HAP-1 (cell line): ENCODE data around the gene MANBA.

Source experiments
- DNase-seq, 2 experiments: peaks; one replicate each; pipeline ENCODE4 v3.0.0-alpha.2; 2016 to 2020; ENCODE audit warnings: low spot score in 2 of 2
- H3K27me3 ChIP-seq: fragments of 250-450 bp; sonication (Bioruptor Pico); 2 replicates; pipeline ENCODE4 v1.5.1; 2020; ENCODE audit warnings: low read depth, mild to moderate bottlenecking, moderate library complexity
- H3K36me3 ChIP-seq: fragments of 250-450 bp; sonication (Bioruptor Pico); replicated peaks from 2 replicates; pipeline ENCODE4 v1.5.1; 2020; ENCODE audit warnings: mild to moderate bottlenecking
- H3K4me1 ChIP-seq: fragments of 250-450 bp; sonication (Bioruptor Pico); 2 replicates; pipeline ENCODE4 v1.5.1; 2020; ENCODE audit warnings: mild to moderate bottlenecking
- H3K4me3 ChIP-seq: fragments of 250-450 bp; sonication (Bioruptor Pico); 2 replicates; pipeline ENCODE4 v1.5.1; 2020; ENCODE audit warnings: mild to moderate bottlenecking, moderate library complexity
- H3K9me3 ChIP-seq: fragments of 250-450 bp; sonication (Bioruptor Pico); 2 replicates; pipeline ENCODE4 v1.5.1; 2020; ENCODE audit warnings: mild to moderate bottlenecking, moderate library complexity
- in situ Hi-C: fragments of 300-500 bp; cut with MboI; formaldehyde crosslinking; loops from 3 replicates; pipeline ENCODE4 v1.14.3; 2020; ENCODE audit warnings: low sequenced_read_pairs, inconsistent platforms, mixed read lengths

MANBA gene

GRCh38 chr4:102693861-102694260, 66.9 kb downstream of the MANBA start:
- no peaks in the 10 kb centered on the region for H3K9me3 ChIP-seq
- in situ Hi-C loops: no loop called here
- no peak overlapping the region for H3K4me3 ChIP-seq
- no peaks in the 10 kb centered on the region for H3K27me3 ChIP-seq
- H3K4me1 ChIP-seq: no peaks in the 10 kb centered on the region
- H3K36me3 ChIP-seq: no peaks in the 10 kb centered on the region; the same call in 1 of the 2 replicates
- no peak for DNase-seq

DNA sequence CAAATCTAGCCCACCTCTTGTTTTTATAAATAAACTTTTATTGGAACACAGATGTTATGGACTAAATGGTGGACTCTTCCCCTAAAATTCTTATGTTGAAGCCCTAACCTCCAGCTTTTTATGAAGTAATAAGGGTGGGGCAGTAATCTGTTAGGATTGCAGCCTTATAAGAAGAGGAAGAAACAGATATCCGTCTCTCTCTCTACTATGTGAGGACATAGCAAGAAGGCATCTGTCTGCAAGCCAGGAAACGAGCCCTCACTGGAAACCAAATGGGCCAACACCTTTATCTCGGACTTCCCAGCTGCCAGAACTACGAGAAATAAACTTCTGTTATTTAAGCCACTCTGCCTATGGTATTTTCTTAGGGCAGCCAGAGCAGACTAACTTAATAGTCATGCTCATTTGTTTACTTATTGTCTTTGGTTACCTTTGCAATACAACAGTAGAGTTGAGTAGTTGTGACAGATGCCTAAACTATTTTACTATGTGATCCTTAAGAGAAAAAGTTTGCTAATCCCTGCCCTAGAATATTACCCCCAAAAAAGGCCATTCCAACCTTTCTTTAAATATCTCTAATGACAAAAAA, 67.4 kb downstream of the MANBA start:
- Histone ChIP-seq H3K4me3 (no peak overlapping the region), H3K4me1 (no peaks in the 10 kb centered on the region), H3K9me3 (no peaks in the 10 kb centered on the region), H3K36me3 (no peaks in the 10 kb centered on the region; the same call in 1 of the 2 replicates), H3K27me3 (no peaks in the 10 kb centered on the region)
- in situ Hi-C loops: no loop called here
- DNase-seq: no peak

DNA sequence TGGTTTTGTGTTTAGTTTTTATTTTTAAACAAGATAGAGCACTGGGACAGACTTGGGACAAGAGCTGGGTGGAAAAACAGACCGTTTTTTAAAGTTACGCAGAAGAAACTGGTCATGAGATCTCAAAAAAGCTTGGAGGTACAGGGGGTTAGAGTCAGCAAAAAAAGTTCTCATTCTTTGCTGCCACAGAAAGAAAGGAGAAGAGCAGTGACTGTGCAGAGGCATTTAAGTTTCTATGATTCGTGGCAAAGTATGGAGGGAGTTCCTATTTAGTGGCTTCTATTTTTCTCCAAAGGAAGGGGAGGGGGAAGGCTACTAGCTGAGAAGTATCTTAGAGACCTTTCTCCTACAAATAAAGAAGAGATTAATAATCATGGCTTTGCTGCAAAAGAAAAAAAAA, 68.3 kb downstream of the MANBA start:
- Histone ChIP-seq H3K9me3 (no peaks in the 10 kb centered on the region), H3K4me3 (no peak overlapping the region), H3K4me1 (no peaks in the 10 kb centered on the region), H3K36me3 (no peaks in the 10 kb centered on the region; the same call in 1 of the 2 replicates), H3K27me3 (no peaks in the 10 kb centered on the region)
- DNase-seq: no peak
- in situ Hi-C loops: no loop called here

DNA sequence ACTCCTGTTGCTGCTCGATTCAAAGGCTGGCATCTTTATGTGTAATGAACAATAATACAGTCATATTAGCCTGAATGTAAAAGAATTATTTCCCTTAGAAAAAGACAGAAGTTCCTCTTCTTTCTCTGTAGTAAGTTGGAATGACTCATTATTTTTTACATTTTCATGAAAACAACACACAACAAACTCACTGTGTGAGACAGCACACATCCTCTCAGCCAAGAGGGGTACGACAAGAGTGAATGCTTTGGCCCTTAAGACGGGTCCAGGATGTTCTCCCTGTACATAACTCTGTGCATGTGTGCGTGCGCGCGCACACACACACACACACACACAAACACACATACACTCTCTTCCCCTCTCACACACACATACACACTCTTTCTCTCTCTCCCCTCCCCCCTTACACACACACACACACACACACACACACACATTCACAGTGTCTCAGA, 72.8 kb downstream of the MANBA start:
- Histone ChIP-seq H3K4me3 (no peak overlapping the region), H3K27me3 (no peaks in the 10 kb centered on the region), H3K36me3 (no peaks in the 10 kb centered on the region; the same call in 1 of the 2 replicates), H3K4me1 (no peaks in the 10 kb centered on the region), H3K9me3 (no peaks in the 10 kb centered on the region)
- in situ Hi-C loops: no loop called here
- no peak for DNase-seq

DNA sequence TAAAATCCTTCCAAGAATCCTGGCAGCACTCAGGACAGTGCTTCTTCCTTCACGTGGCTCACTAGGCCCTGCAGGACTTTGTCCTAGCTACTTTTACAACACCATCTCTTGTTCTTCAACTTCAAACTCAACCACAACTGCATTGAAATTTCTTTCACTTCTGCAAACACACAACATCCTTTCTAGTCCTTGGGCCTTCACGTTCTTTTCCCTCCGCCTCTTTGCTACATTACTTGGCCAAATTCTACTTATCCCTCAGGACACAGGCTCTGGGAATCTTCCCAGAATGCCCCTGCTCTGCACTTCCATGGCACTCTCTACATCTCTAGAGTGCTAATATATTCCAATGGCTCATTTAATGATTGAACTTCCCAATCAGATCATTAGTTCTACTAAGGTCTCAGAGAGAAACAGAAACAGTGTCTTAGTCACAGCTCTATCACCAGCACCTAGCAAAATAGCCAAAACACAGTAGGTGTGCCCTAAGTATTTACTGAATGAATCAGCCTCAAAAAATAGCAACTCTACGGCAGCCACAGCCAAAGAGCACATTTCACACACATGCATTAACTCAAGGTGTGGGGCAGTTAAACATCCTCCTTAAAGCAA, 73.3 kb downstream of the MANBA start:
- no peaks in the 10 kb centered on the region for H3K27me3 ChIP-seq
- no peak for DNase-seq
- H3K4me1 ChIP-seq: no peaks in the 10 kb centered on the region
- H3K36me3 ChIP-seq: no peaks in the 10 kb centered on the region; the same call in 1 of the 2 replicates
- H3K4me3 ChIP-seq: no peak overlapping the region
- no peaks in the 10 kb centered on the region for H3K9me3 ChIP-seq
- in situ Hi-C loops: no loop called here

- no peaks in the 10 kb centered on the region for H3K27me3 ChIP-seq
- H3K36me3 ChIP-seq: no peaks in the 10 kb centered on the region; the same call in 1 of the 2 replicates
- in situ Hi-C loops: no loop called here
- no peak overlapping the region for H3K4me3 ChIP-seq
- no peaks in the 10 kb centered on the region for H3K4me1 ChIP-seq
- DNase-seq: no peak
- H3K9me3 ChIP-seq: no peaks in the 10 kb centered on the region
These were observed 75.0 kb downstream of the MANBA start for GRCh38 chr4:102685768-102686167.

GRCh38 chr4:102684610-102685052, 76.1 kb downstream of the MANBA start:
- DNase-seq: no peak
- in situ Hi-C loops: no loop called here

DNA sequence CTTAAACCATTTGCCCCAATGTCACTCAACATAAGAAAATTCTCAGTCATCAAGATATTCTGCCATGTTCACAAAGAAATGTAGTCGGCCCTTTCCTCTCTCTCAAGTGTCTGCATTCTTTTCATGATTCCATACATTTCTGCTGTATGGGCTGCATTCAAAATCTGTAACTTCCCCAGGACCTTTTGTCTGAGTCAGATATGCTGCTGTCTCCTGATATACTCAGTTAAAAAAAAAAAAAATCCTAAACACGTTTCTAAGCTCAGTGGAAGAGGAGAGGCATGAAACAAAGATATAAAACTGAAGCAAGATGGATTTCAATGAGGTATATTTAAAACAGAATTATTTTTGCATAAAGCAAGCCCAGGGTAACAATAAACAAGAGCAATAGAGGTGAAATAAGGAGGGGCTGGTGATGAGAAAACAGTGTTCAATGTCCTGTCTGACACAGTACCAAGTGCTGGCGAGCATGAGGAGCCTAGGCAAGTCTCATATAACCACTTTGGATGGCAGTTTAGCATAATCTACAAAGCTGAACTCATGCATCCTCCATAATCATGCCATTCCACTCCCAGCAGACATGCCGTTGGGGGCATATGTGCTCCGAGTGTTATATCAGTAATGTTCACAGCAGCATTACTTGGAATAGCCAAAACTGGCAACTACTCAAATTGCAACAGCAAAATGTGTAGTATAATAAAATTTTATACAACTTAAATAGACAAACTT, 76.7 kb downstream of the MANBA start:
- in situ Hi-C loops: no loop called here
- peaks cover under 1% of the 10 kb centered on the region; the same call in 1 of the 2 replicates for H3K4me1 ChIP-seq
- no peak for DNase-seq
- H3K4me3 ChIP-seq: no peak overlapping the region
- no peaks in the 10 kb centered on the region for H3K9me3 ChIP-seq
- H3K36me3 ChIP-seq: no peaks in the 10 kb centered on the region
- no peaks in the 10 kb centered on the region for H3K27me3 ChIP-seq

More at GRCh38 chr4:102684610-102685052, 76.1 kb downstream of the MANBA start:
- H3K27me3 ChIP-seq: no peaks in the 10 kb centered on the region
- no peaks in the 10 kb centered on the region for H3K4me1 ChIP-seq
- H3K9me3 ChIP-seq: no peaks in the 10 kb centered on the region
- H3K4me3 ChIP-seq: no peak overlapping the region
- H3K36me3 ChIP-seq: no peaks in the 10 kb centered on the region; the same call in 1 of the 2 replicates

GRCh38 chr4:102678695-102679335, 82.0 kb downstream of the MANBA start:
- peaks cover 8% of the 10 kb centered on the region; the same call in 1 of the 2 replicates for H3K4me1 ChIP-seq
- no peaks in the 10 kb centered on the region for H3K27me3 ChIP-seq
- no peaks in the 10 kb centered on the region for H3K9me3 ChIP-seq
- in situ Hi-C loops: no loop called here
- no peak for DNase-seq
- H3K36me3 ChIP-seq: no peaks in the 10 kb centered on the region
- H3K4me3 ChIP-seq: no peak overlapping the region

- Histone ChIP-seq H3K27me3 (no peaks in the 10 kb centered on the region), H3K9me3 (no peaks in the 10 kb centered on the region), H3K4me1 (peaks cover 8% of the 10 kb centered on the region; the same call in 1 of the 2 replicates), H3K36me3 (no peaks in the 10 kb centered on the region), H3K4me3 (no peak overlapping the region)
- in situ Hi-C loops: no loop called here
- no peak for DNase-seq
These were observed 82.7 kb downstream of the MANBA start for GRCh38 chr4:102678107-102678506.

DNA sequence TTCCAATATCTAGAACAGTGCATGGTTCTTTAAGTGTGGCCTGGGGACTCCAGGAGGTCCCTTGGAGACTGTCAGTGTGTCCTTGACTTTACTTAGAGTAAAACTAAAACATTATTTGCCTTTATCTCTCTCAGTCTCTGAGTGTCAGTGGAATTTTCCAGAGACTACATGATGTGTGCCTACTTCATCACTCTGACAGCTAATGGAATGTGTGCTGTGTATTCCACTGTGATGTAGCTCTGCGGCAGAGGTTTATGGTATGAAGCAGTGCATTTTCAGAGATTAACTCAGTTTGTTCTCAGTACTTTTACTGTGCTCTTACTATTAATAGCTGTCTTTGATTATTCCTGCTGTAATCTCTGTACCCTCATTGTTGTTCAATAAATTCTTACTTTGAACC, 85.6 kb downstream of the MANBA start:
- no peak overlapping the region for H3K4me3 ChIP-seq
- H3K27me3 ChIP-seq: no peaks in the 10 kb centered on the region
- in situ Hi-C loops: no loop called here
- H3K36me3 ChIP-seq: no peaks in the 10 kb centered on the region
- DNase-seq: no peak
- no peaks in the 10 kb centered on the region for H3K9me3 ChIP-seq
- H3K4me1 ChIP-seq: peaks cover 8% of the 10 kb centered on the region; the same call in 1 of the 2 replicates

GRCh38 chr4:102667001-102667400, 93.8 kb downstream of the MANBA start:
- DNase-seq: no peak
- Histone ChIP-seq H3K27me3 (no peaks in the 10 kb centered on the region), H3K4me1 (peaks cover 9% of the 10 kb centered on the region), H3K36me3 (peaks cover 3% of the 10 kb centered on the region; the same call in 1 of the 2 replicates), H3K9me3 (no peaks in the 10 kb centered on the region), H3K4me3 (no peak overlapping the region)
- in situ Hi-C loops: no loop called here

- Histone ChIP-seq H3K9me3 (no peaks in the 10 kb centered on the region), H3K4me1 (peaks cover 9% of the 10 kb centered on the region), H3K36me3 (peaks cover 6% of the 10 kb centered on the region; the same call in 1 of the 2 replicates), H3K4me3 (no peak overlapping the region), H3K27me3 (no peaks in the 10 kb centered on the region)
- DNase-seq: no peak
- in situ Hi-C loops: no loop called here
These were observed 95.2 kb downstream of the MANBA start for GRCh38 chr4:102665527-102665926.
